Stimulated activated naive CD4-positive, alpha-beta T cell treated with Interleukin-2 at 50 U/mL for 16 hours (primary cell): ENCODE data around the gene DDX39A.
"Not testable (repeated sequence)": the region's sequence is repeated elsewhere in the genome, so short reads cannot be mapped to it uniquely, and the experiment has no call there.

ENCODE experiments used
- DNase-seq: peaks from one replicate; lab custom pipeline; 2025; lab: John Stamatoyannopoulos, UW

DDX39A gene

DNA sequence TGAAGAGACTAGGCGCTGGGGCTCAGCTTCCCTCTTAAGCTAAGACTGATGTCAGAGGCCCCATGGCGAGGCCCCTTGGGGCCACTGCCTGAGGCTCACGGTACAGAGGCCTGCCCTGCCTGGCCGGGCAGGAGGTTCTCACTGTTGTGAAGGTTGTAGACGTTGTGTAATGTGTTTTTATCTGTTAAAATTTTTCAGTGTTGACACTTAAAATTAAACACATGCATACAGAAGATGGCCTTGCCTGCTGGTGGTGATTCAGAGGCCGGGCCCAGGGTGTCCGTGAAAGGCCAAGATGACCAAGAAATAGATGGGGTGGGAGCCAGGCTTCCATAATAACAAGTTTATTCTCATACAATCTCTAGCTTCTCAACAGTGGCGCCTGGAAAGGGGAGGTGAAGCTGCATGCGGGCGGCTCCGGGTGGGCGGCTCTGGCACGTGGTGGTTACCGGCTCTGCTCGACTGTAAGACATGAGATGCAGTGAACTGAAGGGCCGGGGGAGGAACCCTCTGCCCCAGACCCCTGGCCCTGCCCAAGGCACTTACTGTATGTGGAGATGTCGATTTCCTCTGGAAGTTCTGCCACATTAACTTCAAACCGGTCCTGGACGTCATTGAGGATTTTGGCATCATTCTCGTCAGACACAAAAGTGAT, 10.5 kb downstream of the DDX39A start:
- DNase-seq = no peak

DNA sequence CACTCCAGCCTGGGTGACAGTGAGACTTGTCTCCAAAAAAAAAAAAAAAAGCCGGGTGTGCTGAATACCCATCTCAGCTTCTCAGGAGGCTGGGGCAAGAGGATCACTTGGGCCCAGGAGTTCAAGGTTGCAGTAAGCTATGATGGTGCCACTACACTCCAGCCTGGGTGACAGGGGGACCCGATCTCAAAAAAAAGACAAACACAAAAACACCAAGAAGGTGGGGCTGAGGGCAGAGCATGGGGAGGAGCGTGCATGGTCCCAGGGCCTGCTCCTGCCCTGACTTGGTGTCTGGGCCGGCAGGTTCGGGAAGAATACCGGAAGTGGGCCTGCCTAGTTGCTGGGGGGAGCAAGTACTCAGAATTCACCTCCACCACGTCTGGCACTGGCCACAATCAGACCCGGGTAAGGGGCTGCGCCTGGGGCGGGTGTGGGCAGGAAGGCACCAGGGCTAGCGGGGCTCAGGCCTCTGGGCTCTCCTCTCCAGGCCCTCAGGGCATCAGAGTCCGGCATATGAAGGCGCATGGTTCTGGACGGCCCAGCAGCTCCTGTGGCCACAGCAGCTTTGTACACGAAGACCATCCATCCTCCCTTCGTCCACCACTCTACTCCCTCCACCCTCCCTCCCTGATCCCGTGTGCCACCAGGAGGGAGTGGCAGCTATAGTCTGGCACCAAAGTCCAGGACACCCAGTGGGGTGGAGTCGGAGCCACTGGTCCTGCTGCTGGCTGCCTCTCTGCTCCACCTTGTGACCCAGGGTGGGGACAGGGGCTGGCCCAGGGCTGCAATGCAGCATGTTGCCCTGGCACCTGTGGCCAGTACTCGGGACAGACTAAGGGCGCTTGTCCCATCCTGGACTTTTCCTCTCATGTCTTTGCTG, 11.3 kb downstream of the DDX39A start:
- DNase-seq = no peak

DNA sequence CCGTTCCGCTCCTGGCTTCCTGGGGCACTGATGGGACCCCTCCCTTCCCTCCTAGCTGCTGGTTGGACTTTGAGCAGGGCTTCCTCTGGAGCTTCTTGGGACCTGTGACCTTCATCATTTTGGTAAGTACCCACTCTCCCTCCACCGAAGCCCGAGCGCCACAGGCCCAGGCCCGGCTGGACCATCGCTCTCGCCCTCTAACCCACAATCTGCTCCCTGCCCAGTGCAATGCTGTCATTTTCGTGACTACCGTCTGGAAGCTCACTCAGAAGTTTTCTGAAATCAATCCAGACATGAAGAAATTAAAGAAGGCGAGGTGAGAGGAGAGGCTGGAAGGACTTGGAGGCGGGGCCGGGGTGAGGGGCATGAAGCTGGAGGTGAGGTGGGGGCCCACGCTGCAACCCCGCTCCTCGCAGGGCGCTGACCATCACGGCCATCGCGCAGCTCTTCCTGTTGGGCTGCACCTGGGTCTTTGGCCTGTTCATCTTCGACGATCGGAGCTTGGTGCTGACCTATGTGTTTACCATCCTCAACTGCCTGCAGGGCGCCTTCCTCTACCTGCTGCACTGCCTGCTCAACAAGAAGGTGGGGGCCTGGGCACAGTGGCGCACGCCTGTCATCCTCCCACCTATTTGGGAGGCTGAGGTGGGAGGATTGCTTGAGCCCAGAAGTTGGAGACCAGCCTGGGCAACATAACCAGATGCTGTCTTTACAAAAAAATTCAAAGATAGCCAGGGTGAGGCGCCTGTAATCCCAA, 12.3 kb downstream of the DDX39A start:
- DNase-seq = no peak

DNA sequence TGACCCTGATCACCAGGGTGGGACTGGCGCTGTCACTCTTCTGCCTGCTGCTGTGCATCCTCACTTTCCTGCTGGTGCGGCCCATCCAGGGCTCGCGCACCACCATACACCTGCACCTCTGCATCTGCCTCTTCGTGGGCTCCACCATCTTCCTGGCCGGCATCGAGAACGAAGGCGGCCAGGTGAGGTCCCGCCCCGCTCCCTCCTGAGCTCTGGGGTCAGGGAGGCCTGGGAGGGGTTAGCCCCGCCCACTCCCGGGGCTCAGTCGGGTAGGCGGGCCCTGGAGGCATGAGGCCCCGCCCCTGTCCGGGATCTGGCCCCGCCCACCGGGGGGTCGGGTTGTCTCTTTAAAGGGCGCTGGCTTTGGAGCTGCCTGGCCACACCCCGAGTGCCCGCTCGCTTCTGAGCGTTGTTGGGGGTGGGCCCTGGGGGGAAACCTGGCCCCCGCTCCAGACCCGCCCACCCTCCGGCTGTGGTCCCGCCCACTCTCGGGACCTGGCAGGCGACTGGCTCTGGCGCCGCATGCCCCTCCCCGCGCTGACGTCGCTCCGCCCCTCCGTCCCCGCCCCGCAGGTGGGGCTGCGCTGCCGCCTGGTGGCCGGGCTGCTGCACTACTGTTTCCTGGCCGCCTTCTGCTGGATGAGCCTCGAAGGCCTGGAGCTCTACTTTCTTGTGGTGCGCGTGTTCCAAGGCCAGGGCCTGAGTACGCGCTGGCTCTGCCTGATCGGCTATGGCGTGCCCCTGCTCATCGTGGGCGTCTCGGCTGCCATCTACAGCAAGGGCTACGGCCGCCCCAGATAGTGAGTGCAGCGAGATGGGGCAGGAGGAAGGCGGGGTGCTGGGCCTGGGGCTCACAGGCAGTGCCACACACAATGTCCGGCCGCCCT, 13.1 kb downstream of the DDX39A start:
- DNase-seq = peak; percentile 81

DNA sequence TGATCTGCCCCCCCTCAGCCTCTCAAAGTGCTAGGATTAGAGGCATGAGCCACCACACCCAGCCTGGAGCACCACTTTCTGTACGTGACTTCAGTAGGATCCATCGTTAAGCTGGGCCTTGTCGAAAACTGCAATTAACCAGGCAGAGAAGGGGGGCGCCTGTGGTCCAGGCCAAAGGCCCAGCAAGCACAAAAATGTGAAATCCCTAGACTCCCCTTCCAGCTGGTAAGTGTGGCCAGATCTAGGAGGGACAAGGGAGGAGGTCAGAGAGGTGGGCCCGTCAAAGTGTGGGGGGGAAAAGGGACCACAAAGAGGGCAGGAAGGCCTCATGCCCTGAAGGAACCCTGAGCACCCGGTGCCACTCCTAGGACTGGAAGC, 13.8 kb downstream of the DDX39A start:
- no peak for DNase-seq

DNA sequence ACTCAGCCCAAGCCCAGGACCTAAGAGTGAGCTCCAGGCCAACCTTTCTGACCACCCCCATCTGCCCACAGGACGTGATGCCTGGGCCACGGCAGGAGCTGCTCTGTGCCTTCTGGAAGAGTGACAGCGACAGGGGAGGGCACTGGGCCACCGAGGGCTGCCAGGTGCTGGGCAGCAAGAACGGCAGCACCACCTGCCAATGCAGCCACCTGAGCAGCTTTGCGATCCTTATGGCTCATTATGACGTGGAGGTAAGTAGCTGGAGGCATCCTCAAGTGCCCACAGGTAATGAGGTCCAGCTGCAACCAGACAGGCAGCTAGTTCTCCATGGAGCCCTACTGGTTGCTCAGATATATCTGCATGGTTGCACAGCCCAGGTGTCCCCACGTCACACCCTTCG, 14.8 kb downstream of the DDX39A start:
- no peak for DNase-seq

DNA sequence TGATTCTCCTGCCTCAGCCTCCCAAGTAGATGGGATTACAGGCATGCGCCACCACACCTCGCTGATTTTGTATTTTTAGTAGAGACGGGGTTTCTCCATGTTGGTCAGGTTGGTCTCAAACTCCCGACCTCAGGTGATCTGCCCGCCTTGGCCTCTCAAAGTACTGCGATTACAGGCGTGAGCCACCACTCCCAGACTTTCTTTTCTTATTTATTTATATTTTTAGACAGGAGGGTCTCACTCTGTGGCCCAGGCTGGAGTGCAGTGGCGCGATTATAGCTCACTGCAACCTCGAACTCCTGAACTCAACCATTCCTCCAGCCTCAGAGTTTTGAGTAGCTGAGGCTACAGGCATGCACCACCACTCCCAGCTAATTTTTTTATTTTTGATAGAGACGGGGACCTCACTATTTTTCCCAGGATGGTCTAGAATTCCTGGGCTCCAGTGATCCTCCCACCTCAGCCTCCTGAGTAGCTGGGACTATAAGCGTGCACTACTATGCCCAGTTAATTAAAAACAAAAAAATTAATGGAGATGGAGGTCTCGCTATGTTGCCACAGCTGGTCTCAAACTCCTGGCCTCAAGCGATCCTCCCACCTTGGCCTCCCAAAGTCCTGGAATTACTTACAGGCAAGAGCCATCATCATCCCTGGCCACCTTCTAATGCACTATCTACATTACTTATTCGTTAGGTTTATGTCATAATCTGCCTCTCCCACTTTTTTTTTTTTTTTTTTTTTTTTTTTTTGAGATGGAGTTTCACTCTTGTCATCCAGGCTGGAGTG, 15.8 kb downstream of the DDX39A start:
- DNase-seq = not testable (repeated sequence)

DNA sequence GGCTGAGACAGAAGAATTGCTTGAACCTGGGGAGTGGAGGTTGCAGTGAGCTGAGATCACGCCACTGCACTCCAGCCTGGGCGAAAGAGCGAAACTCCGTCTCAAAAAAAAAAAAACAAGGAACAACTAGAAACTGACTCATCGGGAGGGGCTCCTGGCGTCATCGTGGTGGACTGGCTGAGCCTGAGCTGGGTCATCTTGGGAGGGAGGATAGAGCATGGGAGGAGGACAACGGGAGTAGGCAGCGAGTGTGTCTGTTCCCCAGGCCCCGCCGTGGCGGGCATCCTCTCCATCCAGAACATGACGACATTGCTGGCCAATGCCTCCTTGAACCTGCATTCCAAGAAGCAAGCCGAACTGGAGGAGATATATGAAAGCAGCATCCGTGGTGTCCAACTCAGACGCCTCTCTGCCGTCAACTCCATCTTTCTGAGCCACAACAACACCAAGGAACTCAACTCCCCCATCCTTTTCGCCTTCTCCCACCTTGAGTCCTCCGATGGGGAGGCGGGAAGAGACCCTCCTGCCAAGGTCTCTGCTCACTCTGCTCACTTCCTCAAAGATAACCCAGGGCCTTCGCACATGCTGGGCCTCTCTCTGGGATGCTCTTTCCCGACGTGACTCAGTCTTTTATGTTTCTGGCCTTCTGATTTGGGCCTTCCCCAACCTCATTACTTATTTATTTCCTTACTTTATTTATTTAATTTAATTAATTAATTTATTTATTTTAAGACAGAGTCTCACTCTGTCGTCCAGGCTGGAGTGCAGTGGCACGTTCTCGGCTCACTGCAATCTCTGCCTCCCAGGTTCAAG, 16.6 kb downstream of the DDX39A start:
- DNase-seq = no peak

DNA sequence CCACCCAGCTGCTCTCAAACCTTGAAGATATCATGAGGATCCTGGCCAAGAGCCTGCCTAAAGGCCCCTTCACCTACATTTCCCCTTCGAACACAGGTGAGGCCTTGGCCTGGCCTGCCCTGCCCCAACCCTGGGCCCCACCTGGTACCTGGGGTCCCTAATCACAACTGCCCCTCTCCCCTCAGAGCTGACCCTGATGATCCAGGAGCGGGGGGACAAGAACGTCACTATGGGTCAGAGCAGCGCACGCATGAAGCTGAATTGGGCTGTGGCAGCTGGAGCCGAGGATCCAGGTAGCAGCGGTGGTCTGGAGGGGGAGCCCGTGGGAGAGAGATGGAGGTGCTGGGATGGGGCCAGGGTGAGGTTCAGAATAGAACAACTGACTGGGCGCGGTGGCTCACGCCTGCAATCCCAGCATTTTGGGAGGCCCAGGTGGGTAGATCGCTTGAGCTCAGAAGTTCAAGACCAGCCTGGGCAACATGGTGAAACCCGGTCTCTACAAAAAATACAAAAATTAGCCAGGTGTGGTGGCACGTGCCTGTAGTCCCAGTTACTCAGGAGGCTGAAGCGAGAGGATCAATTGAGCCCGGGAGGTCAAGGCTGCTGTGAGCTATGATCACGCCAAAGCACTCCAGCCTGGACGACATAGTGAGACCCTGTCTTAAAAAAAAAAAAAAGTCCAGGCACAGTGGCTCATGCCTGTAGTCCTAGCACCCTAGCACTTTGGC, 17.5 kb downstream of the DDX39A start:
- DNase-seq = no peak

DNA sequence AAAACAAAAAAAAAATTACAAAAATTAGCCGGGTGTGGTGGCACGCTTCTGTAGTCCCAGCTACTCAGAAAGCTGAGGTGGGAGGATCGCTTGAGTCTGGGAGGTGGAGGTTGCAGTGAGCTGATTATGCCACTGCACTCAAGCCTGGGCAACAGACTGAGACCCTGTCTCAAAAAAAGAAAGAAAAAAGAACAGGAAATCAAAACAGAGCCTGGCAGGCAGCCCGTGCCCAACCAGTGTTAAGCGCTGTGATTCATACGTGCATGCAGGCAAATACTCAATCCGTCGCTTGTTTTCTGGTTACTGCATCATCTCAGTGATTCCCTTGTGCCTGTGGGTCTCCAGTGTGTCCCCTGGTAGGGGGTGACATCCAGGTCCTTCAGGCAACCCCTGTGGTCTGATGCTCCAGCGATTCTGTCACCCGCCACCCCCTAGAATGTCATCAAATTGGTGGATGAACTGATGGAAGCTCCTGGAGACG, 18.1 kb downstream of the DDX39A start:
- DNase-seq = no peak

DNA sequence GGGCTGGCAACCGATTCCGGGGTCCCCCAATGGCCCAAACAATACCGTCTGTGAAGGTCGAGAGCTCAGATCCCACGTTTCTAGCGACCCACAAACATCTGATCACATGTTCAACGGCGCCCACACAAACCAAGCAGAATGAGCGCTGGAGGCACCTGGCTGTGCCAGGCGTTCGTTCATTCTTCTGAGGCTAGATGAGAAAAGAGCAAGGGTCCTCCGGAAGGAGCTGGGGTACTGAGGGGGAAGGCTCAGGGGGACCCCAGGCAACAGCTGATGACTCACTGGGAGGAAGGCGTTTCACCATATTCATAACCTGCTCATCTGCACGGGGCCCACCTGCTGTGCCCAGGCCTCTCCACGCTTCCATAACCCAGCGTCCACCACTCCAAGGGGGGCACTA, 22.0 kb downstream of the DDX39A start:
- DNase-seq = not testable (repeated sequence)

DNA sequence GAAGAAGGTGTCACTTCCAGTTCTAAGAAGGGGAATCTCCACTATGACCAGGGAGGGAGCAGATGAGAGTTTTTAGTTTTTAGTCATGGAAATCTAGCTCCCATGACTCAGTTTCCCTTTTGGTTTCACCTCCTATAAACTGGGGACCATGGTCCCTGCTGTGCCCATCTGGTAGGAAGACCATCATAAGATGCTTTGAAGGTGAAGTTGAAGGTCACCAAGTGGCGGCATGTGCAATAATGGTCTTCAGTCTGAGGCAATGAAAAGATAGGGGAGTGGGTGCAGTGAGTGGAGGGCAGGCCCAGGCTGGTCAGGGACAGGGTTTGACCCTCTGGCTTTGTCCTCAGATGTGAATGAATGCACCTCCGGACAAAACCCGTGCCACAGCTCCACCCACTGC, 22.4 kb downstream of the DDX39A start:
- DNase-seq = not testable (repeated sequence)

DNA sequence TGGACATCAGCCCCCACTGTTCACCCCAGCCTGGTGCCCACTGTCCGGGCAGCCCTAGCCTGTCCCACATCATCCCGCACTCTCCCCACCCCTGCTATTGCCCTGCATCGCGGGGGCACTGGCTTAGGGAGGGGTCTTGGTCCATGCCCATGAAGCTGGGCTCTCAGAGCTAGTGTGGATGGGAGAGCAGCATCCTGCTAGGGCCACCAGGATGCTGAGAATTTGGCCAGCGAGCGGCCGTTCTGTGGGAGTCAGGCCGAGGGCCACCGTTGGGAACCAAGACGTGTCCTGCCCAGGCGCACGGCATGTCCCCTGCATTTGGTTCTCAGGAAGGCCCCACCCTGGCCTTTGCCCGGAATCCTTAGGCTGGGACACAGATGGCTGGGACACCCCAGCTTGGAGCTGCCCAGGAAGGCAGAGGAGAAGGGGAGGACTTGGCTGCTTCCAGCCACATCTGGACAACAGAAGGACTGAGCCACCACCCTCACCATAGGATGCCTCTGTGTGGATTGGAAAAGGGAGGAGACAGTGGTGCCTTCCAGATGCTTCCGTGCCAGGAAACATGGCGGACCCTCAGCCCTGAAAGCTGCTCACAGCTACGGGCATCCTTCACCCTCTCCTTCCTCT, 23.3 kb downstream of the DDX39A start:
- DNase-seq = no peak

DNA sequence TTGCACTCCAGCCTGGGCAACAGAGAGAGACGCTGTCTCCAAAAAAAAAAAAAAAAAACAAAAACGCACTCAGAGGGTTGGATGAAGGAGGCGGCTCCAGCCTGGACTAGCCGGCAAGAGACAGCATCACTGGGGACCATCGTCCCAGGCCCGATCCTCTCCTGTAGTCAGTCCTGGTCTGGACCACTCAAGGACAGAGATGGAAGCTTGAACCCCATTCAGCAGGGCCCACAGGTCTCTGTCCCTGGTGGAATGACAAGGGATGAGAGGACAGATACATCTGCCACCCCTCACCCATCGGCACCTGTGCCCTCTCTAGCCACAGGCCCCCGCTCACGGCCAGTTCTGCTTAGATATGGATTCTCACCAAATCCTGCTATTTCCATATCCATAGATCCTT, 23.9 kb downstream of the DDX39A start:
- DNase-seq = no peak

DNA sequence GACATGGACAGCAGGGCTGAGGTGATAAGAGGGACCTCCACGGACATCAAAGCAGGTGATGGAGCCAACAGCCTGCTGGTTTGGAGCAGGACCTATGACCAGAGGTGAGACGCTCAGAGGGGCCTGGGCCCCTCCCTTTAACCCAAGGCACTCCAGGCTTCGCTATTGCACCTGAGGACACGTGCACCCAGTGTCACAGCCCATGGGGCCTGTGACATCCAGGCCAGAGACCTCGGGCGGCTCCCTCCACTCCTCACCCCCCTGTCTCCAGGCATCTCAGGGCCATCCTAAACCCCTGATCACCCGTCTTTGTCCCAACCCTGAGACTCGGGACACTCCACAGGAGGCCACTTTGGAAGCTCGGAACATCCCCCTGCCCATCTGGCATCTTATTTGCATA, 25.0 kb downstream of the DDX39A start:
- DNase-seq = no peak

DNA sequence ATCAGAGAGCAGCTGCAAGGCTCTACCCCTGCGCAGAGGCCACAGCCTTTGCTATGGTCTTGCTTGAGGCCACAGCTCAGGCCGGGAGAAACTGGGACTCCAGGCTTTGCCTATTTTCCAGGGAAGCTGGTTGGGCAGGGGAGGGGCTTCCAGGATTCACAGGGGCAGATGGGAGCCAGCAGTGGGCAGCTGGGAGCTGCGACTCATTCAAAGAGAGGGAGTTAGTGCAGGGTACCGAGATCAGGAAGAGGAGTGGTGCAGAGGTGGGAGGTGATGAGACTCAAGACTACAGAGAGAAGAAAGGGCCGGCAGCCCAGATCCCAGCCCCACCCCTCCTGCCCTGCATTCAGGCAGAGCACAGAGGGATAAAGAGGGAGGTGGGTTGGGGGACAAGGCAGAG, 25.8 kb downstream of the DDX39A start:
- no peak for DNase-seq

DNA sequence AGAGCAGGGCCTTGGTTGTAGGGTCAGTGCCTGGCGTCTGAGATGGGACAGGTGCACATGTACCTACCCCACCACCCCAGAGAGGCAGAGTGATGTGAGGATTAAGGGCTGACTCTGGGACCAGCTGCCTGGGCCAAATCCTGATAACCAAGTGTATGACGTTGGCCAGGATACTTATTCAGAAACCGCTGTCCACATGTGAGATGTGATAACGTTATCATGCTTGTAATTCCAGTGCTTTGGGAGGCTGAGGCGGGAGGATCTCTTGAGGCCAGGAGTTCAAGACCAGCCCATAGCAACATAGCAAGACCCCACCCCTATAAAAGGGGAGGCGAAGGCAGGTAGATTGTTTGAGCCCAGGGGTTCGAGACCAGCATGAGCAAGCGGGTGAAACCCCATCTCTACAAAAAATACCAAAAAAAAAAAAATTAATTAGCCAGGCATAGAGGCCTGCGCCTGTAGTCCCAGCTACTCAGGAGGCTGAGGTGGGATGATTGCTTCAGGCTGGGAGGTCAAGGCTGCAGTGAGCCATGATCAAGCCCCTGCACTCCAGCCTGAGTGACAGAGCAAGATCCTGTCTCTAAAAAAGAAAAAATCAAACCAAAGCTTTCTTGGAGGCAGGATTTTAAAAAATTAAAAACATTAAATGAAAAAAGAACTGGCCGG, 27.9 kb downstream of the DDX39A start:
- no peak for DNase-seq

DNA sequence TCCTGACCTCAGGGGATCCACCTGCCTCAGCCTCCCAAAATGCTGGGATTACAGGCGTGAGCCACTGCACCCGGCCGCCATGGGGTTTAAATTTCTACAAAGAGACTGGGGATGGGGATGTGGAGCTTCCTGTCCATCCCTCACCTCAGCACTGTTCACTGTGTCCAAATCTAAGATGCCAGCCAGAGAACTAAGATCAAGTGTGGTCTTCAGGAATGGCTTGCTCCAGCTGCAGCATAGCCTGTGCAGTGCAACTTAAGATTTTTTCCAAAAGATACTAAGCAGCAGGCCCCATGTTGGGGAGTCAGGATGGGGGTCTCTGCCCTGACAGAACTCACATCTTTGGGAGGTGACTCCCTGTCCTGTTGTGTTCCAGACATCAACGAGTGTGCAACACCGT, 28.6 kb downstream of the DDX39A start:
- DNase-seq = no peak
